HK-2 (cell line): Measurements from ENCODE around the gene FGFR1OP2.
A peak's percentile ranks its signal among the peaks of the same experiment; 100 is the strongest.

Experiments used
- DNase-seq: peaks from one replicate; pipeline ENCODE4 v3.0.0-alpha.2; 2018; ENCODE audit not compliant: unreplicated experiment

The FGFR1OP2 gene

GRCh38 chr12:27003421-27004381 lies 65.4 kb downstream of the FGFR1OP2 start:
- no peak for DNase-seq

- DNase-seq: no peak
These were observed 67.2 kb downstream of the FGFR1OP2 start for GRCh38 chr12:27005495-27005894.

DNA sequence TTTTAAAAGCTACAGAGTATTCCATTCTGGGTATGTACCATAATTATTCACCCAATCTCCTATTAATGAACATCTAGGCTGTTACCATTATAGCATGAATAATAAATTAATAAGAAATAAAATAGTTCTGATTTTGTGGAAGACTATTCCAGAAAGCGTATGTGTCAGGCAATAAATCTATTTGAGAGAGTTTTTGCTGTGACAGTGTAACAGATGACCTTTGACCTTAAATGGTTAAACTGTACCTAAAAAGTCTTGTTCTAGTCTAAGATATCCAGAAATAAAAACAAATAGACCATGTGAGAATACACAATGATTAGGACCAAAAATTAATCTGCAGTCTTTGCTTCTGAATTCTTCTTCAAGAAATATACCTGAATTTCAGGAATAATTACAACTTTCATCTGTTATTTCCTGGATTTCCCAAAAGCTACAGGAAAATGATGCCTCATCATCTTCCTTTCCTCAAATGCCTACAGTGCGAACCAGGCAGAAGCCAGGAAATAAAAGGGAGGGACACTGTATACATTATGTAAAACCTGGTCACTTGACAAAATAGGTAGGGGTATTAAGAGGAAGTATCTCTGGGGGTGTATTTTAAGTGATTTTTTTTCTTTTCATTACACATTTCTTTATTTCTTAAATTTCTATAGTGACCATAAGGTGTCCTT lies 68.7 kb downstream of the FGFR1OP2 start:
- no peak for DNase-seq

GRCh38 chr12:27008081-27008480 lies 69.8 kb downstream of the FGFR1OP2 start:
- DNase-seq: no peak

- no peak for DNase-seq
These were observed 71.6 kb downstream of the FGFR1OP2 start for GRCh38 chr12:27009881-27010301.

DNA sequence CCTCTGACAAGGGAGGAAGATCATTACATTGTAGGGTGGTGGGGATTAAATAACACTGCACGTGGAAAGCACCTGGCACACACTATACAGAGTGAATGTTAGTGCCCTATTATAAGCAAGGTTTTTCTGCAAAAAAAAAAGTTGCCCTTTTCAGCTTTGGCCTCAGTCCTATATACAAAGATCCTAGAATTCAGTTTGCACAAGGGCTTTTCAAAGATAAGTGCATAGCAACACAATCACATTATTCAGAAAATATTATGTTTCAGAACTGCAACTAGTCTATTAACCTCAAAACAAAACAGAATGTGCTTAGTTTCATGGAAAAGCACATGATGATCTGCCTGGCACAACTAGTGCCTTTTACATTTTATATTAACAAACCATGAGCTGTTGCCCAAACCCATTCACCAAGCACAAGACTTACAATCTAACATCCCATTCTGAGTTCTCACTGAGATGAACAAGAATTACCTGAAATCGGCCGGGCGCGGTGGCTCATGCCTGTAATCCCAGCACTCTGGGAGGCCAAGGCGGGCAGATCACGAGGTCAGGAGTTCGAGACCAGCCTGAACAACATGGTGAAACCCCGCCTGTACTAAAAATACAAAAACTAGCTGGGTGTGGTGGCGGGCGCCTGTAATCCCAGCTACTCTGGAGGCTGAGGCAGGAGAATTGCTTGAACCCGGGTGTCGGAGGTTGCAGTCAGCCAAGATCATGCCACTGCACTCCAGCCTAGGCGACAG lies 74.1 kb downstream of the FGFR1OP2 start:
- no peak for DNase-seq

DNA sequence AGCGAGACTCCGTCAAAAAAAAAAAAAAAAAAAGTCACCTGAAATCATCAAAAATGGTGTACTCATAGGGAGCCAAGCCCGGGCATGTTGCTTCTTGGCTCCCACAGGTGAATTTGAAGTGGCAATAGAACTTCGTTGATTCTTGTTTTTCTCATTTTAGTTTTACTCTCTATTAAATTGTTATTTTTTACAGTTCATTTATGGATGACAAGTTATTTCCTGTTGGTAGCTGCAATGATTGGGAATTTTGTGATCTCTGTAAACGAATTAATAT lies 74.6 kb downstream of the FGFR1OP2 start:
- DNase-seq: no peak

DNA sequence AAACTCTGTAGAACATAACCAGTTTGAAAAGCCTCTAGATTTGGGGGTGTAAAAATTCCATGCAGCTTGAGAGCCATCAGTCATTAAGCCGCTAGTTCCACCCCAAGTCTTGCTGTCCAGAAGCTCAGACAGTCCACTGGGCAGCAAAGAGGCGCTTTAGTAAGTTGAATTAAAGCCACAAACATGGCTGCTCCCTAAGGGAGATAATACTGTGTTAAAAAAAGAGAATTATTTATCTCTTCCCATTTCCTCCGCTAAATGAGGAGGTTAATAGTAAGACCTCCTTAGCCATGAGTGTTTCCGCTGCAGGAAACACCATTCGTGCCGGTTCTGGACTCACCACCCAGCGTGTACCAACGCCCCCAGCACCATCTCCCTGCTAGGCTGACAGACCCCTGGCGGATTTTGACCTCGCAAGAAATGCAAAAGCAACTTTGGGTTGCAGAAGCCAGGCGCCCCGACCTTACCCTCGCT lies 75.4 kb downstream of the FGFR1OP2 start:
- no peak for DNase-seq

DNA sequence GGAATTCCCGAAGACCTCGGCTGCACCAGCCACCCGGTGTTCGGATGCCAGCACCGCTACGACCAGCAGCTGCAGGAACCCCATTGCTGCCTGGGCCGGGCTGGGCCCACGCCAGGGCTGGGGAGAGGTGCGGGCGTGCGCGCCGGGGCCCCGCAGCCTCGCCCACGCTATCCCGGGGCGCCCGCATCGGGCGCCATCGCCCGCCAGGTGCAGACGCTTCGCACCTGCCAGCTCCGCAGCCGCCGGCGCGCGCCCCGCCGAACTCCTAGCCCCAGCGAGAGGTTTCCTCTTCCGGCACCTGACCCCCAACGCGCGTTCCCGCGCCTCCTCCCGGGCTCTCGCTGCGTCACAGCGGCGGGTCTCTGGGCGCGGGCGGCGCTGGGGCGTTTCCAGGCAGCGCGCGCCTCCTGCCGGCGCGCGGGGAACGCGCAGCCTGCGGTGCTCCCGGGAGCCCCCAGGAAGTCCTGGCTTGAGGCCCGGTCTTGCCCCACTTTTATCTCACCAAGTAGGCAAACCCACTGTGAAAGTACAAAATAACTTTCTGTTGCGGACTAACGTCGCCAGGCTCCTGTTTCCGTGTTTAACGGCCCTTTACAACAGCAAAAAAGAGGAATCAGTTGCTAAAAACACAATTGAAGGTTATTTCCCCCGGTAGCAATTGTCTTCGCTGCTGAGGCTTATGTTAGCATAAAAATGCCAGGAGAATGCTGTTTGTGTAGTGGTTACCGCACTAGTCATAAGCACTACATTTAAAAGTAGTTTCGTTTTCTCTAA lies 76.0 kb downstream of the FGFR1OP2 start, which contains the start of gene TM7SF3:
Gene TM7SF3 (minus strand): TSS at position 300 of the 774 bp plus-strand sequence. CDS start 216 bp downstream, at position 84.
- DNase-seq: peak; percentile 92

GRCh38 chr12:27014859-27015729 lies 76.8 kb downstream of the FGFR1OP2 start:
- DNase-seq: no peak

- DNase-seq: no peak
These were observed 77.4 kb downstream of the FGFR1OP2 start for GRCh38 chr12:27015730-27016076.
